Neural crest cell (in vitro differentiated cells): ENCODE measurements around the gene SNX9. TPM values are rescaled to one million over a fixed set of nuclear protein-coding genes. Genes with fewer than 3 reads are reported as not detected.

Experiments used
- DNase-seq: peaks from one replicate; pipeline ENCODE4 v3.0.0; 2021; ENCODE audit warnings: low read depth, mixed read lengths, low spot score
- H3K27ac Mint-ChIP-seq: one replicate; pipeline ENCODE4 v1.8.0; 2021; ENCODE audit warnings: mild to moderate bottlenecking, mixed read lengths; ENCODE audit not compliant: unreplicated experiment
- H3K27me3 Mint-ChIP-seq: 2 replicates; pipeline ENCODE4 v1.8.0; 2021; ENCODE audit warnings: low read depth, mild to moderate bottlenecking, mixed read lengths
- H3K36me3 Mint-ChIP-seq: 2 replicates; pipeline ENCODE4 v1.8.0; 2021; ENCODE audit warnings: low read depth, mild to moderate bottlenecking, mixed read lengths
- H3K4me1 Mint-ChIP-seq: 2 replicates; pipeline ENCODE4 v1.8.0; 2021; ENCODE audit warnings: mixed read lengths
- H3K4me3 Mint-ChIP-seq: one replicate; pipeline ENCODE4 v1.8.0; 2021; ENCODE audit warnings: mild to moderate bottlenecking, mixed read lengths
- H3K9me3 Mint-ChIP-seq: 2 replicates; pipeline ENCODE4 v1.8.0; 2021; ENCODE audit warnings: mixed read lengths
- total RNA-seq: library from RNA; stranded (reverse); gene quantifications from 2 replicates; pipeline ENCODE4 v1.2.1, GENCODE V29; 2021
- TF ChIP-seq, protein P1 (sequence below): fragments of 200-600 bp; sonication (generic); conservative IDR thresholded peaks from 2 replicates; pipeline ENCODE4 v1.5.0; 2021; ENCODE audit warnings: antibody characterized with exemption, mild to moderate bottlenecking

SNX9 gene
- total RNA-seq, 1 donor from 2014 or later, result 18.1 TPM

DNA sequence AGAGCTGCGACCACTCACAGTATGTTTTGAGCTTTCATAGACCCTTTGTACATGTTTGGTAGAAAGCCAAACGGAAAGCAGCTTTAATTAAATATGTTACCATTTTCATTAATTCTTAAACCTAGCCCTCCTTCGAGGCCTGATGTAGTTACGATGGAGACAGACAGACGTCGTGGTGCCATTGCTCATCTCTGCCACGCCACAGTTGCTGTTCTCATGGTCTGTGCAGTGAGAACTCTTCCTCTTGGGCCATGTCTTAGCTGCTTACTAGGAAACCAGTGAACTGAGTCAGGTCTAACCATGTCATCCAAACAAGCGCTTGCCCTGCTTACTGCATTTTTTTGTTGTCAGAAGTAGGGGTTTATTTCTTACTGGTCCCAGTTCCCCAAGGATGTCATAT lies 62.8 kb downstream of the SNX9 start:
- H3K36me3 Mint-ChIP-seq, result peaks cover 23% of the 10 kb centered on the region
- no peak overlapping the region for H3K27ac Mint-ChIP-seq
- no peak for DNase-seq
- H3K9me3 Mint-ChIP-seq, result no peaks in the 10 kb centered on the region
- TF ChIP-seq, protein P1, sequence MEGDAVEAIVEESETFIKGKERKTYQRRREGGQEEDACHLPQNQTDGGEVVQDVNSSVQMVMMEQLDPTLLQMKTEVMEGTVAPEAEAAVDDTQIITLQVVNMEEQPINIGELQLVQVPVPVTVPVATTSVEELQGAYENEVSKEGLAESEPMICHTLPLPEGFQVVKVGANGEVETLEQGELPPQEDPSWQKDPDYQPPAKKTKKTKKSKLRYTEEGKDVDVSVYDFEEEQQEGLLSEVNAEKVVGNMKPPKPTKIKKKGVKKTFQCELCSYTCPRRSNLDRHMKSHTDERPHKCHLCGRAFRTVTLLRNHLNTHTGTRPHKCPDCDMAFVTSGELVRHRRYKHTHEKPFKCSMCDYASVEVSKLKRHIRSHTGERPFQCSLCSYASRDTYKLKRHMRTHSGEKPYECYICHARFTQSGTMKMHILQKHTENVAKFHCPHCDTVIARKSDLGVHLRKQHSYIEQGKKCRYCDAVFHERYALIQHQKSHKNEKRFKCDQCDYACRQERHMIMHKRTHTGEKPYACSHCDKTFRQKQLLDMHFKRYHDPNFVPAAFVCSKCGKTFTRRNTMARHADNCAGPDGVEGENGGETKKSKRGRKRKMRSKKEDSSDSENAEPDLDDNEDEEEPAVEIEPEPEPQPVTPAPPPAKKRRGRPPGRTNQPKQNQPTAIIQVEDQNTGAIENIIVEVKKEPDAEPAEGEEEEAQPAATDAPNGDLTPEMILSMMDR, result no peak
- no peaks in the 10 kb centered on the region for H3K27me3 Mint-ChIP-seq
- H3K4me1 Mint-ChIP-seq, result no peaks in the 10 kb centered on the region
- no peak overlapping the region for H3K4me3 Mint-ChIP-seq

- Mint-ChIP-seq H3K36me3 (peaks cover 18% of the 10 kb centered on the region), H3K9me3 (no peaks in the 10 kb centered on the region), H3K4me1 (no peaks in the 10 kb centered on the region), H3K27me3 (no peaks in the 10 kb centered on the region), H3K4me3 (no peak overlapping the region), H3K27ac (no peak overlapping the region)
- TF ChIP-seq, protein P1, result no peak
- no peak for DNase-seq
These were observed 64.8 kb downstream of the SNX9 start for GRCh38 chr6:157887892-157888291.

GRCh38 chr6:157891544-157892362 lies 68.7 kb downstream of the SNX9 start:
- H3K36me3 Mint-ChIP-seq, result peaks cover 17% of the 10 kb centered on the region
- H3K4me1 Mint-ChIP-seq, result no peaks in the 10 kb centered on the region
- H3K27me3 Mint-ChIP-seq, result no peaks in the 10 kb centered on the region
- peak overlapping the region; percentile 60 for H3K27ac Mint-ChIP-seq
- TF ChIP-seq, protein P1, result no peak
- no peaks in the 10 kb centered on the region for H3K9me3 Mint-ChIP-seq
- H3K4me3 Mint-ChIP-seq, result no peak overlapping the region
- DNase-seq, result no peak

DNA sequence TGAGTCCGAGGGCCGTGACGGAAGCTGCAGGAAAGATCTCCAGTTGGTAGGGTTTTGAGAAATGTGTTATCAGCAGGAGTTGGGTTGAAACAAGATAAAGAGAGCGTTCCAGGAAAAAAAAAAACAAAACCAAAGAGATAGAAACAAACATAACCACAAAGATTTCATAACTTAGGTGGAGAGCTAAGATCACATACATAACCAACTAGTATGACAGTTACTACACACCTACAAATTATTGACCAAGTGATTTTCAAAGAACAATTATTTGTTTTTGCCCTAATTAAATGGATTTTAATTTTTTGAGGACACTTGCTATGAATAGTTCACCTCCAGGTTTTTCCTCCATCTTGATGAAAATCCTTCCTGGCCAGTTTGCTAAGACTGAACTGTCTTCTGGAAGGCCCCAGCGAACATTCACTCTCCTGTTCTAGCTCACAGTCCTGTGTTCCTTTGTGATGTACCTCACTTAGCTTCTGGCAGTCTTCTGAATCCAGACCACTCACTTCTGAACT lies 69.4 kb downstream of the SNX9 start:
- Mint-ChIP-seq H3K27ac (peak overlapping the region; percentile 60), H3K27me3 (no peaks in the 10 kb centered on the region), H3K36me3 (peaks cover 15% of the 10 kb centered on the region), H3K4me1 (no peaks in the 10 kb centered on the region), H3K9me3 (no peaks in the 10 kb centered on the region), H3K4me3 (no peak overlapping the region)
- TF ChIP-seq, protein P1, result no peak
- no peak for DNase-seq

GRCh38 chr6:157893238-157893637 lies 70.2 kb downstream of the SNX9 start:
- H3K4me3 Mint-ChIP-seq, result no peak overlapping the region
- no peak for DNase-seq
- peaks cover 15% of the 10 kb centered on the region for H3K36me3 Mint-ChIP-seq
- H3K27me3 Mint-ChIP-seq, result no peaks in the 10 kb centered on the region
- H3K27ac Mint-ChIP-seq, result no peak overlapping the region
- no peaks in the 10 kb centered on the region for H3K4me1 Mint-ChIP-seq
- no peaks in the 10 kb centered on the region for H3K9me3 Mint-ChIP-seq
- TF ChIP-seq, protein P1, result no peak
